Measurements from ENCODE around the gene NME7. TPM values are rescaled to one million over a fixed set of nuclear protein-coding genes. Genes with fewer than 3 reads are reported as not detected.
"Not testable (repeated sequence)": the region's sequence is repeated elsewhere in the genome, so short reads cannot be mapped to it uniquely, and the experiment has no call there.

The NME7 gene
- total RNA-seq, 1 experiment from 2014 or later = 12.0 TPM

GRCh38 chr1:169348383-169349036 is 19.1 kb downstream of the NME7 start:
- in situ Hi-C loops (cut with HindIII; ENCODE audit: low pct_unique_long_range_greater_than_20kb, low sequenced_read_pairs) = no loop called here
- DNase-seq (ENCODE audit: low read depth, low spot score) = peak; percentile 66

- no peak for DNase-seq (ENCODE audit: low read depth, low spot score)
- in situ Hi-C loops (cut with HindIII; ENCODE audit: low pct_unique_long_range_greater_than_20kb, low sequenced_read_pairs) = no loop called here
Observed at GRCh38 chr1:169347688-169348382, 19.8 kb downstream of the NME7 start.

GRCh38 chr1:169346036-169346589 is 21.5 kb downstream of the NME7 start:
- in situ Hi-C loops (cut with HindIII; ENCODE audit: low pct_unique_long_range_greater_than_20kb, low sequenced_read_pairs) = no loop called here
- DNase-seq (ENCODE audit: low read depth, low spot score) = no peak

GRCh38 chr1:169345511-169345910 is 22.1 kb downstream of the NME7 start:
- in situ Hi-C loops (cut with HindIII; ENCODE audit: low pct_unique_long_range_greater_than_20kb, low sequenced_read_pairs) = no loop called here
- DNase-seq (ENCODE audit: low read depth, low spot score) = no peak

GRCh38 chr1:169342096-169342495 is 25.5 kb downstream of the NME7 start:
- in situ Hi-C loops (cut with HindIII; ENCODE audit: low pct_unique_long_range_greater_than_20kb, low sequenced_read_pairs) = not testable (repeated sequence)

GRCh38 chr1:169340882-169341281 is 26.7 kb downstream of the NME7 start:
- no peak for DNase-seq (ENCODE audit: low read depth, low spot score)
- in situ Hi-C loops (cut with HindIII; ENCODE audit: low pct_unique_long_range_greater_than_20kb, low sequenced_read_pairs) = no loop called here

More at GRCh38 chr1:169342096-169342495, 25.5 kb downstream of the NME7 start:
- not testable (repeated sequence) for DNase-seq (ENCODE audit: low read depth, low spot score)

- no peak for DNase-seq (ENCODE audit: low read depth, low spot score)
- in situ Hi-C loops (cut with HindIII; ENCODE audit: low pct_unique_long_range_greater_than_20kb, low sequenced_read_pairs) = no loop called here
Observed at GRCh38 chr1:169339773-169340172, 27.8 kb downstream of the NME7 start.

- no peak for DNase-seq (ENCODE audit: low read depth, low spot score)
Observed at GRCh38 chr1:169338617-169339016, 29.0 kb downstream of the NME7 start.

GRCh38 chr1:169336947-169337715 is 30.5 kb downstream of the NME7 start:
- in situ Hi-C loops (cut with HindIII; ENCODE audit: low pct_unique_long_range_greater_than_20kb, low sequenced_read_pairs); DNase-seq (ENCODE audit: low read depth, low spot score): not testable (repeated sequence)

More at GRCh38 chr1:169338617-169339016, 29.0 kb downstream of the NME7 start:
- in situ Hi-C loops (cut with HindIII; ENCODE audit: low pct_unique_long_range_greater_than_20kb, low sequenced_read_pairs) = no loop called here

GRCh38 chr1:169334727-169335126 is 32.9 kb downstream of the NME7 start:
- DNase-seq (ENCODE audit: low read depth, low spot score) = not testable (repeated sequence)

GRCh38 chr1:169330927-169331326 is 36.7 kb downstream of the NME7 start:
- in situ Hi-C loops (cut with HindIII; ENCODE audit: low pct_unique_long_range_greater_than_20kb, low sequenced_read_pairs) = no loop called here

More at GRCh38 chr1:169334727-169335126, 32.9 kb downstream of the NME7 start:
- in situ Hi-C loops (cut with HindIII; ENCODE audit: low pct_unique_long_range_greater_than_20kb, low sequenced_read_pairs) = not testable (repeated sequence)

GRCh38 chr1:169329383-169329782 is 38.2 kb downstream of the NME7 start:
- DNase-seq (ENCODE audit: low read depth, low spot score) = no peak
- in situ Hi-C loops (cut with HindIII; ENCODE audit: low pct_unique_long_range_greater_than_20kb, low sequenced_read_pairs) = no loop called here

More at GRCh38 chr1:169330927-169331326, 36.7 kb downstream of the NME7 start:
- DNase-seq (ENCODE audit: low read depth, low spot score) = no peak

GRCh38 chr1:169327875-169328274 is 39.7 kb downstream of the NME7 start:
- in situ Hi-C loops (cut with HindIII; ENCODE audit: low pct_unique_long_range_greater_than_20kb, low sequenced_read_pairs) = no loop called here
- DNase-seq (ENCODE audit: low read depth, low spot score) = no peak

GRCh38 chr1:169326956-169327268 is 40.7 kb downstream of the NME7 start:
- DNase-seq (ENCODE audit: low read depth, low spot score) = no peak
- in situ Hi-C loops (cut with HindIII; ENCODE audit: low pct_unique_long_range_greater_than_20kb, low sequenced_read_pairs) = no loop called here

GRCh38 chr1:169326261-169326955 is 41.2 kb downstream of the NME7 start:
- no peak for DNase-seq (ENCODE audit: low read depth, low spot score)
- in situ Hi-C loops (cut with HindIII; ENCODE audit: low pct_unique_long_range_greater_than_20kb, low sequenced_read_pairs) = no loop called here

GRCh38 chr1:169325117-169325516 is 42.5 kb downstream of the NME7 start:
- in situ Hi-C loops (cut with HindIII; ENCODE audit: low pct_unique_long_range_greater_than_20kb, low sequenced_read_pairs) = no loop called here
- DNase-seq (ENCODE audit: low read depth, low spot score) = no peak

- in situ Hi-C loops (cut with HindIII; ENCODE audit: low pct_unique_long_range_greater_than_20kb, low sequenced_read_pairs) = no loop called here
- no peak for DNase-seq (ENCODE audit: low read depth, low spot score)
Observed at GRCh38 chr1:169322138-169322537, 45.5 kb downstream of the NME7 start.

GRCh38 chr1:169321539-169321938 is 46.1 kb downstream of the NME7 start:
- DNase-seq (ENCODE audit: low read depth, low spot score) = no peak
- in situ Hi-C loops (cut with HindIII; ENCODE audit: low pct_unique_long_range_greater_than_20kb, low sequenced_read_pairs) = no loop called here
